ENCODE data around the gene CCDC28A. TPM values are rescaled to one million over a fixed set of nuclear protein-coding genes. Genes with fewer than 3 reads are reported as not detected.
"Not testable (repeated sequence)": the region's sequence is repeated elsewhere in the genome, so short reads cannot be mapped to it uniquely, and the experiment has no call there.

The CCDC28A gene
- 19.0 and 19.9 TPM in 2 replicates for total RNA-seq (2014; rRNA removed; shearing (Covaris generic))

- peak; percentile 95 for DNase-seq (ENCODE audit: low read depth)
Measured at GRCh38 chr6:138773177-138774091, at the start of gene CCDC28A. TSS of gene CCDC28A (plus strand) at chr6:138773769. CDS start at chr6:138776121, 2,352 bp downstream.

DNA sequence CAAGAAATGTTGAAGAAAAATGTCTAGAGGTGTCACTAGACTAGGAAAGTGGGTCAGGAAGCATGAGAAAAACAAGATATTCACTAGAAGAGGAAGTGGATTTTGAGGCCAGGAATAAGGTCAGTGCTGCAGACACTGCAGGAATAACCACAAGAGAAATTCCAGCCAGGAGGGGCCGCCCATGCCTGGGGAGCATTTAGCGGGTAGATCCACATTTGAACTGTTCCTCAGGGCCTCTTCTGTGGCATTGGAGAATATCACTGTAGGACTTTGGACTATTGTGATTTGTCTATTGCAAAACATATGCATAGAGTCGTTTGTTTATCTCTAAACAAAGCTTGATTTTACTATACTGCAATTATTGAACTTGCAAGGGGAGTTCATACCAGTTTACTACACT is 49.6 kb upstream of the CCDC28A start:
- peak; percentile 63 for DNase-seq (ENCODE audit: low read depth)

DNA sequence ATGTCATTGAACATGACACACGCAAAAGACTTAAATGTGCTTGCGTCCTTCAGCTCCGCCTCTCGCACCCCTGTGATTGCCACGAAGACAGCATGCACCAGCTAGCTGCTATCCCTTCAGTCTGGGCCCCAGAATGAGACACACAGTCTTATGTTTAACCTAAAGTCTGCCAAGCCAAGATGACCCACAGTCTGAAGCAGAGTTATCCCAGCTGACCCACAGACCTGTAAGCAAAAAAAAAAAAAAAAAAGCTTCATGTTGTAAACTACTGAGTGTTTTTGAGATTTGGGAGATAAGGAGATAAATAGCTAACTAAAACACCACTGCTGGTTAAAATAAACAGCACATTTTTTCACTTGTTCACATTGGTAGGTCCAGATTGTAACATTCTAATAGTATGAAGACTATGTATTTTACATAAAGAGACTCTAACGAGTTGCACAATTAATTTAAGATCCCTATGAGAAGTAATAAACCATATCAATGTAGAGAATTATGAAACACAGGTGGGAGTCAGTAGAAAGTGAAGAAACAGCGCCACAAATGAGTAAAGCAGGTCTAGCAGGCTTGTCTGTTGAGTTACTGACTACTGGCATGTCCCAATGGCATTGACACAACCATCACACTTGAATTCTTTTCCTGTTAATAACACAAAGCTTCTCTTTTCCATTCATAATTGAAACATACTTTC is 47.4 kb upstream of the CCDC28A start:
- no peak for DNase-seq (ENCODE audit: low read depth)

- no peak for DNase-seq (ENCODE audit: low read depth)
Measured at GRCh38 chr6:138726757-138727097, 46.8 kb upstream of the CCDC28A start.

DNA sequence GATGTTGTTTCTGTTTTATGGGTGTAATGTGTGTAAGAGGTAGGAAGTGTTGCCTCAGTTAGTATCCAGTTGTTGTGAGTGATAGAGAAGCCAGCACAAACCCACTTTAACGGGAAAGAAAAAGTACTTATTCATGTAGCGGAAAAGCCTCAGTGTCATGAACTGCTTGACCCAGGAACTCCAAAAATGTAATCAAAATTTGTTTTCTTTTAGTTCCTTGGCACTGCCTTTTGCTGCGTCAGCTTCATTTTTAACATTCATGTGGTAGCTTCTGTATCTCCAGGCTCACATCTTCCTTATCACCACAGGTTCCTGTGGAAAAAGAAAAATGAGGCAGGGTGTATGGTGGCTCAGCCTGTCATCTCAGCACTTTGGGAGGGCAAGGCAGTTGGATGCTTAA is 46.4 kb upstream of the CCDC28A start:
- no peak for DNase-seq (ENCODE audit: low read depth)

GRCh38 chr6:138728662-138729061 is 44.9 kb upstream of the CCDC28A start:
- DNase-seq (ENCODE audit: low read depth) = no peak

- not testable (repeated sequence) for DNase-seq (ENCODE audit: low read depth)
Measured at GRCh38 chr6:138730037-138730436, 43.5 kb upstream of the CCDC28A start.

GRCh38 chr6:138734585-138734984 is 39.0 kb upstream of the CCDC28A start:
- no peak for DNase-seq (ENCODE audit: low read depth)

DNA sequence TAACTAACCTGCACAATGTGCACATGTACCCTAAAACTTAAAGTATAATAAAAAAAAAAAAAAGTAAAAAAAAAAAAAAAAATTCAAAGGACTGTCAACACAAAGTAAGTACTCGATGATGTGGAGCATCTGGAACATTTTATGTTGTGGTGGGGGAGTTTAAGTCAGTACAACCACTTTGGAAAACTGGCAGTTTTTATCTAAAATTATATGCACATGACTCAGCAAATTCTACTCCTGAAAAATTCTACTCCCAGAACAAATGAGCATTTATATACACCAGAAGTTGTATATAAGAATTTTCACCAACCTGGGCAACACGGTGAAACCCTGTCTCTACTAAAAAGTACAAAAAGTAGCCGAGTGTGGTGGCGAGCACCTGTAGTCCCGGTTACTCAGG is 36.9 kb upstream of the CCDC28A start:
- no peak for DNase-seq (ENCODE audit: low read depth)

DNA sequence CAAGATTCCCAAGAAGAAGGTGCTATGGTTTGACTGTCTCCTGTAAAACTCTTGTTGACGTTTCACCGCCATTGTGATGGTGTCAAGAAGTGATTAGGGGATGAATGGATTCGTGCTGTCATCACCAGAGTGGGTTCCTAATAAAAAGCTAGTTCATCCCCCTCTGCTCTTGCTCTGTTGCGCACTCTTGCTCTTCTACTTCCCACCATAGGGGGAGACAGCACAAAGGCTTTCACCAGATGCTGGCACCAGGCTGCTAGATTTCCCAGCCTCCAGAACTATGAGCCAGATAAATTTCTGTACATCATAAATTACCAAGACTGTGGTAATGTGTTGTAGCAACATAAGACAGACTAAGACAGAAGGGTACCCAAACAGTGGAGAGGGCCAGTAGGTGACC is 21.6 kb upstream of the CCDC28A start:
- DNase-seq (ENCODE audit: low read depth) = no peak

GRCh38 chr6:138757136-138757535 is 16.4 kb upstream of the CCDC28A start:
- DNase-seq (ENCODE audit: low read depth) = no peak

GRCh38 chr6:138765896-138766655 is 7.5 kb upstream of the CCDC28A start:
- no peak for DNase-seq (ENCODE audit: low read depth)

DNA sequence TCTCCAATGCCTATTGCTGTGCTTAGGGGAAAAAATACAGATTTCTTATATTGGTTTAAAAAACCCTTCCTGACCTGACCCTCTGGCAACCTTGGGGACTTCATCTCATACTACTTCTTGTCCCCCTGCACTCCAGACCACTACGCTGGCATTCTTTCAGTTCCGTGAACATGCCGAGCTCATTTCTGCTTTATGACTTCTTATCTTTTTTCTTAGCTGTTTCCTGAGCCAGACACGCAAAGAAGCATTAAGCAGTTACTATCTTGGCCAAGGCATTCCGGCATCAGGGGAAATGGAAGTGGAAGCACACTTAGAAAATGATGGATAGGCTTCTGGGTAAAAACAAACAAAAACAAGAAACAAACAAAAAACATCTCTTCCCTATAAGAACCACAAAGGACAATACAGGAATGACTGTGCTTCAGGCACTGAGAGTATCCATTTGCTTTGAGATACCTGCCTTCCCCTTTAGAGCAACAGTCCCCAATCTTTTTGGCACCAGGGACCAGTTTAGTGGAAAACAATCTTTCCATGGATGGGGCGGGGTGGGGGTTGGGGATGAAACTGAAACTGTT is 4.4 kb upstream of the CCDC28A start:
- DNase-seq (ENCODE audit: low read depth) = no peak

GRCh38 chr6:138772596-138773176 is 883 bp upstream of the CCDC28A start:
- DNase-seq (ENCODE audit: low read depth) = peak; percentile 26

- DNase-seq (ENCODE audit: low read depth) = no peak
Measured at GRCh38 chr6:138774370-138774769, 801 bp downstream of the CCDC28A start.

DNA sequence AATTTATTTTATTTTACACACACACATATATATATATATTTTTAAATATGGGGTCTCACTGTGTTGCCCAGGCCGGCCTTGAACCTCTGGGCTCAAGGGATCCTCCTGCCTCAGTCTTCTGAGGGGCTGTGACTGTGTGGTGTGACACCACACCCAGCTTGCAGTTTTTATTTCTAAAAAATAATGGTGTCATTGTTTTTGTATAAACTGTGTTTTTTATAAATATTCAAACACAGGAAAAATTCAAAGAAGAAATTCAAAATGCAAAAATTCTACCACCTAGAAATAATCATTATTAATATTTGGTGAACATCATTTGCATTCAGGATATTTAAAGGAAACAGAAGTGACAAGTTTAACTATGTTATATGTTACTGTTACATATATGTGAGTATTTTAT is 3.1 kb downstream of the CCDC28A start:
- DNase-seq (ENCODE audit: low read depth) = no peak

GRCh38 chr6:138778331-138778730 is 4.8 kb downstream of the CCDC28A start:
- no peak for DNase-seq (ENCODE audit: low read depth)

DNA sequence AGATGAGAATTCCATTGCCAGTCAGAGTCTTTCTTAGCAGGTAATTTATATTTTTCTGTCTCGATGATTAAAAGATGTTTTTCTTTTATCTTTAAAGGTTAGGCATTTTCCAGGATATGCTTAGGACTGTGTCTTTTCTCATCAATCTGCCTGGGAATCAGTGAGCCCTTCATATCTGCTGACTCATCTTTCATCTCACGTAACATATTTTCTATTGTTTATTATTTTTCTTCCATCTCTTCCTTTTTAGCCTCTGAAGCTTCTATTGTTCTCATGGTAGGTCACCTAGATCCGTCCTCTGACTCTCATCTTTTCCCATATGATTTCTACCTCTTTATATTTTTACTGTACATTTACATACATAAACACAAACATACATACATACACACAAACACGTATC is 8.7 kb downstream of the CCDC28A start:
- no peak for DNase-seq (ENCODE audit: low read depth)

DNA sequence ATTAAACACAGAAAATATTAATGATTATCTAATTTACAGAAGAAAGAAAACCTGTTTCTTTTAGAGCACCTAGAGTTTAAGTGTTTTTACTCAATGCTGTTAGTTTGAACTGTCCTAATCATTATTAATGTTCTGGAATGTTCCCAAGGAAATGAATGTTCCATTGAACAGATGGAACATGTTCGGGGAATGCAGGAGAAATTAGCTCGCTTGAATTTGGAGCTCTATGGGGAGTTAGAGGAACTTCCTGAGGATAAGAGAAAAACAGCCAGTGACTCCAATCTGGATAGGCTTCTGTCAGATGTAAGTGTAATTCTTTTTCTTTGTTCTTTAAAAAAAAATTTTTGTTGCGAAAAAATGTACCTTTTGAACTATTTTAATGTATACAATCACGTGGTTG is 11.5 kb downstream of the CCDC28A start:
- DNase-seq (ENCODE audit: low read depth) = no peak

DNA sequence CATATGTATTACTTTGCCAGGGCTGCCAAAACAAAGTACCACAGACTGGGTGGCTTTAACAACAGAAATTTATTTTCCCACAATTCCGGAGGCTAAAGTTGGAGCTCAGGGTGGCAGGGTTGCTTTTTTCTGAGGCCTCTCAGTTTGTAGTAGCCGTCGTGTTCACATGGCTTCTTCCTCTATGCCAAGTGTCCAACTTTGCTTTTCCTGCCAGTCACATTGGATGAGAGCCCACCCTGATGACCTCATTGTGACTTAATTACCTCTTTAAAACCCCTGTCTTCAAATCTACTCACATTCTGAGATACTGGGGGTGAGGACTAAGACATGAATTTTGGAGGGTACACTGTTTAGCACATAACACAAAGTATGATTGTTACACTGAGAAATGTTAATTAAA is 12.4 kb downstream of the CCDC28A start:
- DNase-seq (ENCODE audit: low read depth) = no peak

GRCh38 chr6:138787138-138787537 is 13.6 kb downstream of the CCDC28A start:
- no peak for DNase-seq (ENCODE audit: low read depth)

All from Daoy (cell line).